ENCODE measurements around the gene CGB1.
"Not testable (repeated sequence)": the region's sequence is repeated elsewhere in the genome, so short reads cannot be mapped to it uniquely, and the experiment has no call there.

The CGB1 gene

GRCh38 chr19:49057636-49058234 lies 21.0 kb upstream of the CGB1 start, which contains the start of gene CGB7:
Gene CGB7, minus strand, starts transcription at chr19:49057749. Its CDS starts 2,374 bp downstream, at chr19:49055375.
- no peak for DNase-seq

DNA sequence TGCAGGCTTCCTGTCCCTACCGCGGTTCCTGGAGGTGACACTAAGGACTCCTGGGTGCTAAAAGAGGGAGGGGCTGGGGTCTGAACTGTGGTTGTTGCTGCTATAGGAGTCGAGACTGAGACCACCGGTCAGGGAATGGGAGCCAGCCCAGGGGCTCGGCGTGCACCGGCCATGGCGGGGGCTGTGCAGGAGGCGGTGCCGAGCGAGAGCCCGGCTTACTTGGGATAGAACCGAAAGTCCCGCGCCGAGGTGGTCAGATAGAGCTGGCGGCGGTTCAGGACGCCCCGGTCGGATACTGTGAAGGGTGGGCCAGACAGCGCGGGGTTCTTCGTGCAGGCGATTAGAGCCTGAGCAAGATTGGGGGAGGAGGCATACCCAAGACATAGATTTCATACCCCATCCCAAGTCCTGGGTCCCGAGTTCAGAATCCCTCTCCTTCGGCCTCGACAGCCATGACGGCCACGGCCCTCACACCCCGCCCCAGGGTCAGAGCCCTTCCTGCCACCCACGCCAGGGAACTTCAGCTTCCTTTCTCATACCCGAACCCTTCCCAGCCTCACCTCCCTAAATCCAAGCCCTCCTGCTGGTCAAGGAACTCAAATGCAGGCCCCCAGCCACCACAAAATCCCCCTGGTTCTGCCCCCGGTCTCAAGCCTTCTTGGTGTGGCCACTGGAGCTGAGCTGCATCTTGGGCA lies 20.4 kb upstream of the CGB1 start:
- DNase-seq, result not testable (repeated sequence)

DNA sequence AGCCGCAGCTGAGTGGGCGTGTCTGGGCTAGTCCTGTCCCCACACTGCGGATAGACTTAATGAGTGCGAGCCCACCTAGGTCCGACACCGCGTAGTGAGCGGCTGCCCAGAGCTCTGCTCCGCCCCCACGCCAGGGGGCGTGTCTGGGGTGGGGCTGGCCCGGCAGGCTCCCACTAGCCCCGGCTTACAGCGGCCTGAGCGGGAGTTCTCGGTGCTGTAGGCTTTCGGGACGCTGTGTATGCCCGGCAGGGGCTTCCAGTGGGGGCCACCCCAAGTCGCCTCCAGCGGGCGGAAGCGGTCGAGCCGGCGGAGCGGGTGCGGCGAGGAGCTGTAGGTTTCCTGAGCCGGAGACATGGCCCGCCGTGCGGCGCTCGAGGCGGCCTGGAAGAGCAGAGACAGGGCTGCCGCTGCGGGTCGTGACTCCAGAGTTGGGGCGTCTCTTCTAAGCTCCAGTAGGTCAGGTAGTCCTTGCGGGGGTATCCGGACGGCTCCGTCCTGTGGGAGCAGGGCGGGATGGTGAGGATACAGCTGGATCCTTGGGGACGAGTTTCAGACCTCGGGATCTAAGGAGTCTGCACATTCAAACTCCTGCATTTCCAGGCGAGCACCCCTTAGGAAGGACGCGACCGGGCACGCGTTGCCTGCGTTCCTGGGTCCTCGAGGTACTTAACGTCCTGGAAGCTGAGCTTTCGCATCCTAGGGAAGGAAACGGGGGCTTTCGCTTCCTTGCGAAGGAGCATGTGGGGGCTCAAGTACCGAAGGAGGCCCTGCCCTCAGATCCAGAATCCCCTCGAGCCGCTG lies 19.6 kb upstream of the CGB1 start:
- DNase-seq, result no peak

- DNase-seq, result not testable (repeated sequence)
These were observed 13.8 kb upstream of the CGB1 start for GRCh38 chr19:49050376-49051033.

- DNase-seq, result not testable (repeated sequence)
These were observed 13.1 kb upstream of the CGB1 start for GRCh38 chr19:49049834-49050233.

- not testable (repeated sequence) for DNase-seq
These were observed 12.3 kb upstream of the CGB1 start, which contains the start of gene CGB8 for GRCh38 chr19:49049011-49049410. Gene CGB8, minus strand, starts transcription at chr19:49049111. Its CDS starts 372 bp downstream, at chr19:49048739.

DNA sequence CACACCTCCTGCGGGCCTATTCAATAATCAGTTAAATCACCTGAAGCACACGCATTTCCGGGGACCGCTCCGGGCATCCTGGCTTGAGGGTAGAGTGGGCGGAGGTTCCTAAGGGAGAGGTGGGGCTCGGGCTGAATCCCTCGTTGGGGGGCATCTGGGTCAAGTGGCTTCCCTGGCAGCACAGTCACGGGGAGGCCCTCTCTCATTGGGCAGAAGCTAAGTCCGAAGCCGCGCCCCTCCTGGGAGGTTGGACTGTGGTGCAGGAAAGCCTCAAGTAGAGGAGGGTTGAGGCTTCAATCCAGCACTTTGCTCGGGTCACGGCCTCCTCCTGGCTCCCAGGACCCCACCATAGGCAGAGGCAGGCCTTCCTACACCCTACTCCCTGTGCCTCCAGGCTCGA lies 6.9 kb upstream of the CGB1 start, which contains the start of gene CGB5:
Gene CGB5 (plus strand): TSS at position 301 of the 400 bp plus-strand sequence. CDS start 362 bp downstream, outside the sequence.
- DNase-seq, result not testable (repeated sequence)

DNA sequence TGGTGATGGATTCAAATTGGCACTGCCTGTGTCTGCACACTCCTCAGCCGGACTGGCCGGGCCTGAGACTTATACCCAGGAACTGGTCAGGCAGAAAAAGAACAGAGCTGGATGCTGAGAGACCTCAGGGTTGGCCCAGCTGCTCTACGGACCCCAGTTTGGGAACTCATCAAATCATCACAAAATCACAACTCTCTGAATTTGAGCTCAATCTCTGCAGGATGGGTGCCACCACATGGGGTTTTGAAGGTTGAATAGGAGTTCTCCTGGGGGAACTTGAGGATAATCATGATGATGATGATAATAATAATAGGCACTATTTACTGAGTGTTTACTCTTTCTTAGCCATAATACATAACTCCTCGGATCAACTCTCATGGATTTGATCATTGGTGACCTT lies 6.0 kb upstream of the CGB1 start:
- not testable (repeated sequence) for DNase-seq

DNA sequence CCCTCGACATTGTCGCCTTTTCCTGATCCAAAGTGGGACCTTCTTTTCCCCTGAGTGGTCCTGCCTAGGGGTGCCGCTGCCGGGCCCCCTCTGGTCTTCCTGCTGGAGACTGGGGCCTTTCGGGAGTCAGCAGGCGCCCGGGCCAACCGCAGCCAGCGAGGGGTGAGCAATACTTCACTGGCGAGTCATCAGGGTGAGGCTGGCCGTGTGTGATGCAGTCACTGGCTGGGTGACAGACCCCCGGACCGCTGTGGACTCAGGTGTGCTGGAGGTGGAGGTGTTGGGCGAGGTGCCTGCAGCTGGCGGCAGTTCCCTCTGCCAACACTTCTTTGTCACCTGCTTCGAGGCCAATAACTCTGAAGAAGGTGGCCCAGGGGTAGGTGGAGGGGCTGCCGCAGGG lies 5.5 kb upstream of the CGB1 start:
- DNase-seq, result no peak

GRCh38 chr19:49039736-49040135 lies 3.0 kb upstream of the CGB1 start:
- not testable (repeated sequence) for DNase-seq

GRCh38 chr19:49038557-49039276 lies 2.0 kb upstream of the CGB1 start:
- DNase-seq, result not testable (repeated sequence)

DNA sequence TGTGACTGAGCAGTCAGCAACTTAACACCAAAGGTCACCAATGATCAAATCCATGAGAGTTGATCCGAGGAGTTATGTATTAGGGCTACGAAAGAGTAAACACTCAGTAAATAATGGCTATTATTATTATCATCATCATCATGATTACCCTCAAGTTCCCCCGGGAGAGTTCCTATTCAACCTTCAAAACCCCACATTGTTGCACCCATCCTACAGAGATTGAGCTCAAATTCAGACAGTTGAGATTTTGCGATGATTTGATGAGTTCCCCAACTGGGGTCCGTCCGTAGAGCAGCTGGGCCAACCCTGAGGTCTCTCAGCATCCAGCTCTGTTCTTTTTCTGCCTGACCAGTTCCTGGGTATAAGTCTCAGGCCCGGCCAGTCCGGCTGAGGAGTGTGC lies 1.4 kb upstream of the CGB1 start:
- not testable (repeated sequence) for DNase-seq

- DNase-seq, result peak; percentile 9
These were observed 4.9 kb downstream of the CGB1 start, which contains the start of gene CGB2 for GRCh38 chr19:49031642-49032301. Gene CGB2, plus strand, starts transcription at chr19:49031890. Its CDS starts 206 bp downstream, at chr19:49032096.

DNA sequence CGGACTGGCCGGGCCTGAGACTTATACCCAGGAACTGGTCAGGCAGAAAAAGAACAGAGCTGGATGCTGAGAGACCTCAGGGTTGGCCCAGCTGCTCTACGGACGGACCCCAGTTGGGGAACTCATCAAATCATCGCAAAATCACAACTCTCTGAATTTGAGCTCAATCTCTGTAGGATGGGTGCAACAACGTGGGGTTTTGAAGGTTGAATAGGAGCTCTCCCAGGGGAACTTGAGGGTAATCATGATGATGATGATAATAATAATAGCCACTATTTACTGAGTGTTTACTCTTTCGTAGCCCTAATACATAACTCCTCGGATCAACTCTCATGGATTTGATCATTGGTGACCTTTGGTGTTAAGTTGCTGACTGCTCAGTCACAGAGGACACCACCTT lies 6.4 kb downstream of the CGB1 start:
- not testable (repeated sequence) for DNase-seq

GRCh38 chr19:49029749-49030148 lies 6.9 kb downstream of the CGB1 start:
- DNase-seq, result not testable (repeated sequence)

DNA sequence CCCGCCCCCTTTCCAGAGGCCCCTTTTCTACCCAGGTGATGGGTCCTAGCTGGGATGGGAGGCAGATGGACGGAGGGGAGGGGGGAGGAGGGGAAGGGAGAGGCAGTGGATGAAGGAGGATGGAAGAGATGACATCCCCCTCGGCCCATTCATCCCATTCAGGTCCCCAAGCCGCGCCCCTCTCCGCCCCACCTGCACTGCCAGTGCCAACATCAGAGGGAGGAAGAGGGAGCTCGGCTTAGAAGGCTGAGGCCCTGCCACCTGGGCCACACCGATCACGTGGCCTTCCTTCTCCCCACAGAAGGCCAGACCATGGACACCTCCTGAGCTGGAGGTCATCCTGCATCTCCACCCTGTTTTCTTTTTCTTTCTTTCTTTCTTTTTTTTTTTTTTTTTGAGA lies 8.0 kb downstream of the CGB1 start:
- not testable (repeated sequence) for DNase-seq

DNA sequence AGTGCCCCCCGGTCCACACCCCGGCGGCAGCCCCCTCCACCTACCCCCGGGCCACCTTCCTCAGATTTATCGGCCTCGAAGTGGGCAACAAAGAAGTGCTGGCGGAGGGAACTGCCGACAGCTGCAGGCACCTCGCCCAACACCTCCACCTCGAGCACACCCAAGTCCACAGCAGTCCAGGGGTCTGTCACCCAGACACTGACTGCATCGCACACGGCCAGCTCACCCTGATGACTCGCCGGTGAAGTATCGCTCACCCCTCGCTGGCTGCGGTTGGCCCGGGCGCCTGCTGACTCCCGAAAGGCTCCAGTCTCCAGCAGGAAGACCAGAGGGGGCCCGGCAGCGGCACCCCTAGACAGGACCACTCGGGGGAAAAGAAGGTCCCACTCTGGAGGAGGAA lies 11.1 kb downstream of the CGB1 start:
- not testable (repeated sequence) for DNase-seq

DNA sequence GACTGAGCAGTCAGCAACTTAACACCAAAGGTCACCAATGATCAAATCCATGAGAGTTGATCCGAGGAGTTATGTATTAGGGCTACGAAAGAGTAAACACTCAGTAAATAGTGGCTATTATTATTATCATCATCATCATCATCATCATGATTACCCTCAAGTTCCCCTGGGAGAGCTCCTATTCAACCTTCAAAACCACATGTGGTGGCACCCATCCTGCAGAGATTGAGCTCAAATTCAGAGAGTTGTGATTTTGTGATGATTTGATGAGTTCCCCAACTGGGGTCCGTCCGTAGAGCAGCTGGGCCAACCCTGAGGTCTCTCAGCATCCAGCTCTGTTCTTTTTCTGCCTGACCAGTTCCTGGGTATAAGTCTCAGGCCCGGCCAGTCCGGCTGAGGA lies 11.6 kb downstream of the CGB1 start:
- DNase-seq, result not testable (repeated sequence)

DNA sequence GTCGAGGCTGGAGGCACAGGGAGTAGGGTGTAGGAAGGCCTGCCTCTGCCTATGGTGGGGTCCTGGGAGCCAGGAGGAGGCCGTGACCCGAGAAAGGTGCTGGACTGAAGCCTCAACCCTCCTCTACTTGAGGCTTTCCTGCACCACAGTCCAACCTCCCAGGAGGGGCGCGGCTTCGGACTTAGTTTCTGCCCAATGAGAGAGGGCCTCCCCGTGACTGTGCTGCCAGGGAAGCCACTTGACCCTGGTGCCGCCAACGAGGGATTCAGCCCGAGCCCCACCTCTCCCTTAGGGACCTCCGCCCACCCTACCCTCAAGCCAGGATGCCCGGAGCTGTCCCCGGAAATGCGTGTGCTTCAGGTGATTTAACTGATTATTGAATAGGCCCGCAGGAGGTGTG lies 12.5 kb downstream of the CGB1 start, which contains the start of gene CGB3:
Gene CGB3 (minus strand): TSS at position 101 of the 400 bp plus-strand sequence. CDS start 362 bp downstream, outside the sequence.
- not testable (repeated sequence) for DNase-seq

DNA sequence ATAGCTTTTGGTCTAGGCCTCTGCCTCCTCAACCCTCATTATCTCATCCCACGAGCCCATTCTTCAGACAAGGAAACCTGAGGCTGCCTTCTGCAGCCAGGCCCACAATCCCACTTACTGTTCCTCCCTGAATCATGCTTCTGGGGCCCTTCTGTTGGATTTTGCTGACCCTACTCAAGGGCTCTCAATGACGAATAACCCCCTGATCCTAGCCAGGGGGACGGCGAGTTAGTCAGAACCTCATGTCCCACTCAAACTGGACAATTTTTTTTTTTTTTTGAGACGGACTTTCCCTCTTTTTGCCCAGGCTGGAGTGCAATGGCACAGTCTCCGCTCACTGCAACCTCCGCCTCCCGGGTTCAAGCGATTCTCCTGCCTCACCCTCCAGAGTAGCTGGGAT lies 14.6 kb downstream of the CGB1 start:
- DNase-seq, result no peak

Data from DMS 273 treated with DMSO at 0.1 percent for 48 hours (cell line).